HG03103 (cell line): Measurements from ENCODE around the gene C4BPA.
A peak's percentile ranks its signal among the peaks of the same experiment; 100 is the strongest.

Source experiments
- ATAC-seq: cut with Tn5 transposase; IDR thresholded peaks from one replicate; pipeline ENCODE4 v1.9.1; 2021; ENCODE audit warnings: low read depth; ENCODE audit not compliant: unreplicated experiment

C4BPA gene

GRCh38 chr1:207076181-207076955 lies 27.7 kb upstream of the C4BPA start:
- no peak for ATAC-seq

- no peak for ATAC-seq
Observed at GRCh38 chr1:207077012-207077411, 27.0 kb upstream of the C4BPA start.

- ATAC-seq = no peak
Observed at GRCh38 chr1:207077470-207078377, 26.3 kb upstream of the C4BPA start.

GRCh38 chr1:207078578-207079132 lies 25.4 kb upstream of the C4BPA start:
- ATAC-seq = no peak

DNA sequence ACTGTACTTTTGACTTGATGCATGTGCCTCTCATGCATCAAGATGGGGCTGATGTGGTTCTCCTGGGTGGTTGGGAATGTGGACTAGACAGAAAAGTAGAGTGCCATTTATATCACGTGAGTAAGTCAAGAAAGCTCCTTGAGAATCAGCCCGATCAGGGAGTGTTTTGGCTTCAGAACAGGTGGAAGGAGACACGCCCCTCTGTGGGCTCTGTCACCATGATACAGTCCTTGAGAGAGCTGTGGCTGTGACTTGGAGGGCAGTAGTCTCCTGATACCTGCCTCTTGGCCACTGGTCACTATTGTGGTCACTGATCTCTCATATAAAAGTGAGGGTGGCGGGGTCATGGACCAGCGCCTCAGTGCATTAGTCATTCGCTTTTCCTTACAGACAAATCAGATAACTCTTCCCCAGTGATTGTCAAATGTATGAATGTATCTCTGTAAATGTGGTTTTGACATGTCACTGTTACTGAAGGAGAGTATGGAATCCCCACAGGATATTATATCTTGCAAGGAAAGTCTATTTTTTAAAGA lies 24.3 kb upstream of the C4BPA start:
- no peak for ATAC-seq

- ATAC-seq = no peak
Observed at GRCh38 chr1:207081088-207081487, 22.9 kb upstream of the C4BPA start.

DNA sequence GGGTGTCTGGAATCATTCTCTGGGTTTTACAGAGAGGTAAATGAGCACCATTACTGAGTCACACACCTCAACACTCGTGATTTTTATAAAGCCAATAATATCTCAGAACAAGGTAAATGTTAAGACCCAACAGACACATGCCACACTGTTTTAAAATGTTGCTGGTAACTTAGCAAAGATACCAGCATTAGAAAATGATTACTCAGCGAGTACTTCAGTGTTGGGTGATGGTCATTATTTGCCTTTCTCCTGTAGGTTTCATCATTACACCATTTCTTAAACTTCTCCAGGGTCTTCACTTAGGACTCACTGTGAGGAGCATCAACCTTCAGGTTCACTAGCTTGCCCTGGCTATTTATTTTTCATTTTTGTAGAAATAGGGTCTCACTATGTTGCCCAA lies 22.2 kb upstream of the C4BPA start:
- ATAC-seq = no peak

DNA sequence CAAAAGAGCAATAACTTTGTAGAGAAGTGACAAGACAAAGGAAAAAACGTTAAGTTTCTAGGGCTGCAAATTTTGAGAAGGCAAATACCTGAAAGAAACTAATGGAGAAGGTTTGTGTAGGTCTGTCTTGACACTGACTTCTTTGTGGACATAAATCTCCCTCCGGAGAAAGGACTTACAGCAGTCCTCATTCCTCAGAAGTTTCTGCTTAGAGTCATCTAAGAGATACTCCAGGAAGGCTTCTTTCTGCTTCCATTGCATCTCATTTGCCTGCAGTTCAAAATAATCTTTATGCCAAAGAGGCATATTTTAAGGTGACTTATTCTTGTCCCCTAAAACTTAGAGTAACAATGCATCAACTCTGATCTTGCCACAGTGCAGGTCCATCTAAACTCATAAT lies 19.8 kb upstream of the C4BPA start:
- ATAC-seq = no peak

GRCh38 chr1:207084701-207085180 lies 19.3 kb upstream of the C4BPA start:
- ATAC-seq = no peak

DNA sequence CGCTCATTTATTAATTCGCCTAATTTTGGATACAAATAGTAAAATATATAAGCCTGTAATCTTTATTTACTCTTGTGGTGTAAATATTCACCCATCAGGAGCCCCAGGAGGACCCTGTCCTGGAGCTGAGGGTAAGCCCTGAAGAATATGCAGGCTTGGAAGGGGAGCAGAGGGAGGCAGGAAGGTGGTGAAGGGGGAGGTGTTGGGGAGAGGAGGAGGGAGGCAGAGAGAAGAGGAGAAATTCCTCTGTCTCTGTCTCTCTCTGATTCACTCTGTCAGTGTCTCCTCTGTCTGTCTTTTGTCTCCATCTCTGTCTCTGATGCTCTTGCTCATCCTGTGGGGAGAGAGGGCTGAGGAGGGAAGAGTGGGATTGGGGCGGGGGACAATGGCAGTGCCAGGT lies 18.1 kb upstream of the C4BPA start:
- ATAC-seq = no peak

DNA sequence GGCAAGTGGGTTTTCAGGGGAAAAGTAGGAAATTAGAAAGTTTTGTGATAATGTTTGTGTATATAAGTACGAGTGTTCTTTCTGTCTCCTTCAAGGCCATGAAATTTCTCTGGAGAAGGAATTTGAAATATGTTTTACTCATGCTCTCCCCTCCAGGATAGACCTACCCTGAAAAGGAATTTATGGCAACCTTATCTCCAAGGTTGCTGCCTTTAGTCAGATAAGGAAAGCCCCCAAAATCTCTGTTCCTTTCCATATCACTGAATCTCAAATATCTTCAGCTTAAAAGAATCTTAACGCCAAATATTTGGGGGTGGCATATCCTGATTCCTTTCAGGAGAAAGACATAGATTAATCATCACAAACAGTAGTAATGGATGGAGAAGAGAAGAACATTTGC lies 15.9 kb upstream of the C4BPA start:
- no peak for ATAC-seq

DNA sequence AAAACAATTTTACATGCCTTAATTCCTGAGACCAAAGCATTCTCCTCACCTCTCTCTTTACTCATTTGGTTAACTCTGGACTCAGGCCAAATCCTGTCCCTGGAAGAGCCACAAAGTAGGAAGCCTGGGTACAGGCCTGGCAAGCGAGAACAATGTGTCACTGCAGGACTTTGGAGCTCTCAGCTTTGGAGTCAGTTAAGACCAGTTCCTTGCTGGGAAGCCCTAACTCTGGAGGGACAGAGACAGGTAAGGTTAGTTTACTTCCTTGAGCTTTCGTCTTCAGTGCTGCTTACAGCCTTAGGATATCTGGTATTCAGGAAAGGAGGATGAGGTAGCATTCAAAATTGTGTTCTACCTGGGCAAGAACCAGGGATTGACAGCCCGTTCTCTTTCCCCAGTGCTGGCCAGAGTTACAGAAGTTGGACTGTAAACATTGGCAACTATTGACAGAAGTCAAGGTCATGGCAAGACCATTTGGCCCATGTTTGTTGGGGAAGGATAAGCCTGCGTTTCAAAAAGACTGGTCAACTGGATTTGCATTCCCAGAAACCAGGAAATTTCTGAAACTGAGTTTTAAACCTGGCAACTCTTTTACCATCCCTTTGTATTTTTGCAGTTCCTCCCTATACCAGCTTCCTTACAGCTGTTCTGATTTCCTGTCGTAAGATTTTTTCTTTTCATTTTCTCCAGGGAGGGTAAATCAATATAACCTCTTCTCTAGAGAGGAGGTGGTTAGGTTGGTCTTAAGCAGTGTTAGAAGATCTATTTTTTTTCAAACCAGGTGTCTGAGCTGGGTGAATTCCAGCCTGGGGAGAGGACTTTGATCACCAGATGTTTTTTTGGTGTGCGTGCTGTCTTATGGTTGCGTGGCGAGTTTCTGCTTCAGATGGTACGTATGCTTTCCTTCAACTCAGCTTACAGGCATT lies 15.1 kb upstream of the C4BPA start, which contains the start of gene C4BPB:
Gene C4BPB, plus strand, starts transcription at position 160 of the 926 bp plus-strand sequence. Its CDS starts 672 bp downstream, at position 832.
- ATAC-seq = no peak

- ATAC-seq = no peak
Observed at GRCh38 chr1:207089627-207090355, 14.2 kb upstream of the C4BPA start.

- ATAC-seq = no peak
Observed at GRCh38 chr1:207091200-207091908, 12.7 kb upstream of the C4BPA start.

GRCh38 chr1:207093944-207094343 lies 10.1 kb upstream of the C4BPA start:
- no peak for ATAC-seq

GRCh38 chr1:207097871-207098324 lies 6.1 kb upstream of the C4BPA start:
- peak; percentile 79 for ATAC-seq

DNA sequence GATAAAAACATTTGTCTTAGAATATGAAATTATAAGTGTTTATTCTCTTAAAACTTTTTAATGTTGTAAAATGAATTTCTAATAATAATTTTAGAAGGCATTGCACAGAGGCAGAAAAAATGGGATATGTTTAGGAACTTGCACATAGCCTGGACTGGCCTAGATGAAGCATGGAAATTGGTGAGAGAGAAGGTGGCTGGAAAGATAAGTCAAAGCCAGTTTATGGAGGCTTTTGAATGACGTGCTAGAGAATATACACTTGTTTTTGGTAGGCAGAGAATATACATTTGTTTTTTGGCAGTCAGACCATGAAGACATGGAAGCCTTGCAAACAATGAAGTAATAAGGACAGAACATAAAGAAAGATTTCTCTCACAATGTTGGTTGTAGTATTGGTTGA lies 2.3 kb upstream of the C4BPA start:
- ATAC-seq = no peak

GRCh38 chr1:207102146-207102545 lies 1.9 kb upstream of the C4BPA start:
- ATAC-seq = no peak
